GM12873 (cell line): ENCODE data around the gene HAPLN2.

Experiments
- CTCF ChIP-seq: IDR thresholded peaks from 2 replicates; pipeline ENCODE4 v1.5.1; 2012; ENCODE audit warnings: low read depth, mild to moderate bottlenecking, moderate library complexity, low read length, control low read depth; ENCODE audit not compliant: insufficient read depth; ENCODE audit errors: missing control alignments

The HAPLN2 gene

GRCh38 chr1:156592910-156593660 is 26.1 kb upstream of the HAPLN2 start:
- TF ChIP-seq CTCF, result no peak

- TF ChIP-seq CTCF, result no peak
Observed at GRCh38 chr1:156593661-156593989, 25.6 kb upstream of the HAPLN2 start.

GRCh38 chr1:156594190-156594589 is 25.0 kb upstream of the HAPLN2 start:
- TF ChIP-seq CTCF, result no peak

GRCh38 chr1:156595016-156595415 is 24.2 kb upstream of the HAPLN2 start:
- no peak for TF ChIP-seq CTCF

- no peak for TF ChIP-seq CTCF
Observed at GRCh38 chr1:156596426-156596825, 22.8 kb upstream of the HAPLN2 start.

GRCh38 chr1:156598125-156598524 is 21.1 kb upstream of the HAPLN2 start:
- no peak for TF ChIP-seq CTCF

- TF ChIP-seq CTCF, result no peak
Observed at GRCh38 chr1:156598731-156599432, 20.3 kb upstream of the HAPLN2 start.
